Measurements from ENCODE around the gene ARL4A.

The ARL4A gene

GRCh38 chr7:12695965-12696364 is 8.5 kb downstream of the ARL4A start:
- no peak for DNase-seq
- H3K4me1 ChIP-seq (ENCODE audit: control insufficient read depth, insufficient read depth, low read length, poor library complexity, severe bottlenecking), result no peaks in the 10 kb centered on the region
- H3K36me3 ChIP-seq (ENCODE audit: control insufficient read depth, insufficient read depth, low read length), result no peaks in the 10 kb centered on the region
- H3K9me3 ChIP-seq (ENCODE audit: control insufficient read depth, low read length), result no peaks in the 10 kb centered on the region
- no peak overlapping the region for H3K4me3 ChIP-seq (ENCODE audit: insufficient read depth, low read depth, low read length, poor library complexity, severe bottlenecking)
- H3K27ac ChIP-seq (ENCODE audit: insufficient read depth, low read length, poor library complexity, severe bottlenecking), result no peak overlapping the region
- H3K27me3 ChIP-seq (replicated peaks; ENCODE audit: control insufficient read depth, insufficient read depth, low read length, poor library complexity, severe bottlenecking), result no peaks in the 10 kb centered on the region

GRCh38 chr7:12699299-12699698 is 11.9 kb downstream of the ARL4A start:
- DNase-seq, result no peak
- no peaks in the 10 kb centered on the region for H3K4me1 ChIP-seq (ENCODE audit: control insufficient read depth, insufficient read depth, low read length, poor library complexity, severe bottlenecking)
- no peaks in the 10 kb centered on the region for H3K36me3 ChIP-seq (ENCODE audit: control insufficient read depth, insufficient read depth, low read length)
- no peak overlapping the region for H3K27ac ChIP-seq (ENCODE audit: insufficient read depth, low read length, poor library complexity, severe bottlenecking)
- no peaks in the 10 kb centered on the region for H3K9me3 ChIP-seq (ENCODE audit: control insufficient read depth, low read length)
- H3K27me3 ChIP-seq (replicated peaks; ENCODE audit: control insufficient read depth, insufficient read depth, low read length, poor library complexity, severe bottlenecking), result no peaks in the 10 kb centered on the region
- no peak overlapping the region for H3K4me3 ChIP-seq (ENCODE audit: insufficient read depth, low read depth, low read length, poor library complexity, severe bottlenecking)

GRCh38 chr7:12701433-12701832 is 14.0 kb downstream of the ARL4A start:
- Histone ChIP-seq H3K4me1 (ENCODE audit: control insufficient read depth, insufficient read depth, low read length, poor library complexity, severe bottlenecking) (no peaks in the 10 kb centered on the region), H3K9me3 (ENCODE audit: control insufficient read depth, low read length) (no peaks in the 10 kb centered on the region), H3K4me3 (ENCODE audit: insufficient read depth, low read depth, low read length, poor library complexity, severe bottlenecking) (no peak overlapping the region), H3K27ac (ENCODE audit: insufficient read depth, low read length, poor library complexity, severe bottlenecking) (no peak overlapping the region), H3K27me3 (replicated peaks; ENCODE audit: control insufficient read depth, insufficient read depth, low read length, poor library complexity, severe bottlenecking) (no peaks in the 10 kb centered on the region), H3K36me3 (ENCODE audit: control insufficient read depth, insufficient read depth, low read length) (no peaks in the 10 kb centered on the region)
- DNase-seq, result no peak

DNA sequence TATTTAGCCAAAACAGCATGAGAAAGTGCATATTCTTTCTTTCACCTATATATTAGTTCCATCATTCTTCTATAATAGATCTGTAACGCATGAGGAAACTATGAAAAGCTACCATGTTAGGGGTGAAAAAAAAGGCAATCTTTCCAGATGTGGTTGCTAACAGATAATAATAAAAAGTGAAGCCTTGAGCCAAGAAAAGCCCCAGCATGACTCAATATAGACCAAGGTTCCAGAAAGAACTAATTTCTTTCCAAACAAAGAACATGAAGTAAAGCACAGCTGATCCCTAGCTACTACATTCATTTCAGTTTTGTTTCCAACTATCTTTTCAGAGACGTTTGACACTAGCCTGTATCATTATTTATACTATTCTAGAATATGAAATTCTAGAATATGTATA is 16.4 kb downstream of the ARL4A start:
- no peaks in the 10 kb centered on the region for H3K9me3 ChIP-seq (ENCODE audit: control insufficient read depth, low read length)
- H3K4me1 ChIP-seq (ENCODE audit: control insufficient read depth, insufficient read depth, low read length, poor library complexity, severe bottlenecking), result no peaks in the 10 kb centered on the region

GRCh38 chr7:12705878-12706277 is 18.4 kb downstream of the ARL4A start:
- Histone ChIP-seq H3K9me3 (ENCODE audit: control insufficient read depth, low read length) (no peaks in the 10 kb centered on the region), H3K27me3 (replicated peaks; ENCODE audit: control insufficient read depth, insufficient read depth, low read length, poor library complexity, severe bottlenecking) (no peaks in the 10 kb centered on the region), H3K4me3 (ENCODE audit: insufficient read depth, low read depth, low read length, poor library complexity, severe bottlenecking) (no peak overlapping the region), H3K4me1 (ENCODE audit: control insufficient read depth, insufficient read depth, low read length, poor library complexity, severe bottlenecking) (no peaks in the 10 kb centered on the region), H3K27ac (ENCODE audit: insufficient read depth, low read length, poor library complexity, severe bottlenecking) (no peak overlapping the region), H3K36me3 (ENCODE audit: control insufficient read depth, insufficient read depth, low read length) (no peaks in the 10 kb centered on the region)
- DNase-seq, result no peak

More for the DNA sequence above, 16.4 kb downstream of the ARL4A start:
- H3K27ac ChIP-seq (ENCODE audit: insufficient read depth, low read length, poor library complexity, severe bottlenecking), result no peak overlapping the region
- no peak for DNase-seq
- H3K27me3 ChIP-seq (replicated peaks; ENCODE audit: control insufficient read depth, insufficient read depth, low read length, poor library complexity, severe bottlenecking), result no peaks in the 10 kb centered on the region
- H3K36me3 ChIP-seq (ENCODE audit: control insufficient read depth, insufficient read depth, low read length), result no peaks in the 10 kb centered on the region
- no peak overlapping the region for H3K4me3 ChIP-seq (ENCODE audit: insufficient read depth, low read depth, low read length, poor library complexity, severe bottlenecking)

DNA sequence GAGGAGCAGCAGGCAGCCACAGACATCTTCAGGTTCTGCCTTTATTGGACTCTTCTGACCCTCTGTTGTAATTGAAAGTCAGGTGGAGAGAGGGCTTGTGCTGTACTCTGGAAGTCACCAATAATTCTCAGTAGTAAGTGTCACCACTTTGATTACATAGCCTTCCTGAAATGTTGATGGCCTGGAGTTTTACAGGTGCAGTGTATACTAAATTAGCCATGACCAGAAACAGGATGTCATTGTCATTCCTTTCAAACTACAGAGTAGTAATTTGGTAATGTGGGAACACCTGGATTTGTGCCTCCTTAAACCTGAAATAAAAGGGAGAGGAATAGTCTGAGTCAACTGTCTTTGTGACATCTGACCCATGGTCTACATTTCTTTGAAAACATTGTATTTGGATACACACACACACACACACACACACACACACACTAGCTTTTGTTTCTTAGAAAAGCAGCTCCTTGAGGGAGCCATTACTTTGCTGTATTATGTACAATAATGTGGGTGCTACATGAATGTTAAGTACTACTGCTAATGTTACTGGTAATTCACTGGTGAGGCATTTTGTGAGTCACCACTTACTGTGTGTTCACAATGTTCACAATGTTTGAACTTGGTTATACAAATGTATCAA is 19.6 kb downstream of the ARL4A start:
- DNase-seq, result no peak
- no peaks in the 10 kb centered on the region for H3K36me3 ChIP-seq (ENCODE audit: control insufficient read depth, insufficient read depth, low read length)
- H3K27ac ChIP-seq (ENCODE audit: insufficient read depth, low read length, poor library complexity, severe bottlenecking), result no peak overlapping the region
- H3K9me3 ChIP-seq (ENCODE audit: control insufficient read depth, low read length), result no peaks in the 10 kb centered on the region
- H3K4me3 ChIP-seq (ENCODE audit: insufficient read depth, low read depth, low read length, poor library complexity, severe bottlenecking), result no peak overlapping the region
- H3K4me1 ChIP-seq (ENCODE audit: control insufficient read depth, insufficient read depth, low read length, poor library complexity, severe bottlenecking), result no peaks in the 10 kb centered on the region
- H3K27me3 ChIP-seq (replicated peaks; ENCODE audit: control insufficient read depth, insufficient read depth, low read length, poor library complexity, severe bottlenecking), result no peaks in the 10 kb centered on the region

DNA sequence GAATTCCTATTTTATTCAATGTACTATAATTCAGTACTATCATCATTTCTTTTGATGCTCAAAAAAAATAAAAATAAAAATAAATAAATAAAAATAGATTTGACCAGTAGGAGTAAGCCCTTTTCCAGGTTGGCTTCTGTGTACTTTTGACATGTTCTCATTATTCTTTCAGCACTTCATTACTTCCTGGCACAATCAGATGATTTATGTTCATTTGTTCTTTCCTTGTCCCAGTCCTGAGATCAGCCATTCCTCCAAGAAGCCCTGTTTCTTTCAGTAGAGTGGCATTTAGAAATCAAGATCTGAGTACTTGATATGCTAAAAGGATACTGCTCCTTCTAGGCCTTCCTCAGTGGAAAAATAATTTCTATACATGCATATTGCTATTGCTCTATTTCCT is 20.9 kb downstream of the ARL4A start:
- Histone ChIP-seq H3K4me1 (ENCODE audit: control insufficient read depth, insufficient read depth, low read length, poor library complexity, severe bottlenecking) (no peaks in the 10 kb centered on the region), H3K4me3 (ENCODE audit: insufficient read depth, low read depth, low read length, poor library complexity, severe bottlenecking) (no peak overlapping the region), H3K36me3 (ENCODE audit: control insufficient read depth, insufficient read depth, low read length) (no peaks in the 10 kb centered on the region), H3K9me3 (ENCODE audit: control insufficient read depth, low read length) (no peaks in the 10 kb centered on the region), H3K27me3 (replicated peaks; ENCODE audit: control insufficient read depth, insufficient read depth, low read length, poor library complexity, severe bottlenecking) (no peaks in the 10 kb centered on the region), H3K27ac (ENCODE audit: insufficient read depth, low read length, poor library complexity, severe bottlenecking) (no peak overlapping the region)
- DNase-seq, result no peak

DNA sequence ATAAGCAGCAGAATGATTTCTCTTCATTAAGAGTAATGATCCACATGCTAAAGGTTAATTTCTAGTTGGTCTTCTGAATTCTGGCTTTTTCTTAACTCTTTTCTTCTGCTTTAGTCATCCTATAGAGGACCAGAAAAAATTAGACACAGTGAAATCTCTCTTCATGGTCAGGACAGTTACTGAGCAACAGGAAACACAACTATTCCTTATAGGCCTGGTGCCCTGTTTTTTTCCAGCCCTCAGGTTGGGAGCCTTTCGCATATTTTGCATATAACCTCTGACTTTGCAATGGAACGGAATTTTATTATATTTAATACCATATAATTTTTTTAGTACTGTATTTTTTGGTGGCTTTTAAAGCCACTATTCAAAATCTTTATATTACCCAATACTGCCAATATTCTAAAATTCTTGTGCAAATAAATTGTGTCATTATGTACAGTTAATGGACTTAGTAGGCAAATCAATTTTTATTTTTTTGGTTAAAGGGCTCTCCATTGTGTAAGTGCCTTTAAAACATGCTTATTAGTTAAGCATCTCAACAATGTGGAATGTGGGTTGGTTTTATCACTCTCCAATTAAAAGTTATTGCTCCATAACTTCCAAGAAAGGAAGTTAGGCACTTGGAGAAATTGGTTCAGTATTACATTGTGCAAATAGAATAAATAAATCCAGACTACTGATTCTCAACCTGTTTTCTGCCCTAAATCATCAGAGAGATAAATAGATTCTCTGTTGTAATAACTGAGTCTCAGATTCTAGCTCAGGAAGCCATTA is 22.5 kb downstream of the ARL4A start:
- Histone ChIP-seq H3K9me3 (ENCODE audit: control insufficient read depth, low read length) (no peaks in the 10 kb centered on the region), H3K4me1 (ENCODE audit: control insufficient read depth, insufficient read depth, low read length, poor library complexity, severe bottlenecking) (no peaks in the 10 kb centered on the region), H3K27me3 (replicated peaks; ENCODE audit: control insufficient read depth, insufficient read depth, low read length, poor library complexity, severe bottlenecking) (no peaks in the 10 kb centered on the region), H3K36me3 (ENCODE audit: control insufficient read depth, insufficient read depth, low read length) (no peaks in the 10 kb centered on the region), H3K27ac (ENCODE audit: insufficient read depth, low read length, poor library complexity, severe bottlenecking) (no peak overlapping the region), H3K4me3 (ENCODE audit: insufficient read depth, low read depth, low read length, poor library complexity, severe bottlenecking) (no peak overlapping the region)
- no peak for DNase-seq

GRCh38 chr7:12711124-12711523 is 23.7 kb downstream of the ARL4A start:
- Histone ChIP-seq H3K4me3 (ENCODE audit: insufficient read depth, low read depth, low read length, poor library complexity, severe bottlenecking) (no peak overlapping the region), H3K27me3 (replicated peaks; ENCODE audit: control insufficient read depth, insufficient read depth, low read length, poor library complexity, severe bottlenecking) (no peaks in the 10 kb centered on the region), H3K27ac (ENCODE audit: insufficient read depth, low read length, poor library complexity, severe bottlenecking) (no peak overlapping the region), H3K4me1 (ENCODE audit: control insufficient read depth, insufficient read depth, low read length, poor library complexity, severe bottlenecking) (peaks cover 6% of the 10 kb centered on the region), H3K9me3 (ENCODE audit: control insufficient read depth, low read length) (no peaks in the 10 kb centered on the region), H3K36me3 (ENCODE audit: control insufficient read depth, insufficient read depth, low read length) (no peaks in the 10 kb centered on the region)
- DNase-seq, result no peak

DNA sequence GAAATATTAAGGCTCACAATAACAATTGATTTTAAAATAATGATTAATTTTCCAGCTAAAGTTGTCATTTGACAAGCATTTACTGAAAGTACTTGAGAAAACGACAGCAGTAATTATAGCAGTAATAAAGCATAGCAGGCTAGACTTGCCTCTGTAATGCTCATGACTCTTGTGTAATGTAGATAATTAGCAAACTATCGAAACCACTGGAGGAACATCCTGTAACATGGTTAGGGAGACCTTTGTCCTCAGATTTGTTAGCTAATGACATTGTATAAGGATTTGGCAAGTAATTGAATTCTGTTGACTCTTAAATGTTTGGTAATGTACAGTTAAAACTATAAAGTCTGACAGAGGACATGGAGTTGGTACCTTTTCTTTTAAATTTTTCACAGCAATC is 24.8 kb downstream of the ARL4A start:
- Histone ChIP-seq H3K27me3 (replicated peaks; ENCODE audit: control insufficient read depth, insufficient read depth, low read length, poor library complexity, severe bottlenecking) (no peaks in the 10 kb centered on the region), H3K9me3 (ENCODE audit: control insufficient read depth, low read length) (no peaks in the 10 kb centered on the region), H3K4me1 (ENCODE audit: control insufficient read depth, insufficient read depth, low read length, poor library complexity, severe bottlenecking) (peaks cover 6% of the 10 kb centered on the region), H3K27ac (ENCODE audit: insufficient read depth, low read length, poor library complexity, severe bottlenecking) (no peak overlapping the region), H3K36me3 (ENCODE audit: control insufficient read depth, insufficient read depth, low read length) (no peaks in the 10 kb centered on the region), H3K4me3 (ENCODE audit: insufficient read depth, low read depth, low read length, poor library complexity, severe bottlenecking) (no peak overlapping the region)
- DNase-seq, result no peak
